Mesothelial cell of epicardium (in vitro differentiated cells): ENCODE data around the gene CCSER1. TPM values are rescaled to one million over a fixed set of nuclear protein-coding genes. Genes with fewer than 3 reads are reported as not detected.

Experiments
- DNase-seq, 2 experiments: peaks; one replicate each; pipeline ENCODE4 v3.0.0; 2021; ENCODE audit warnings: low spot score in 2 of 2; ENCODE audit not compliant: unreplicated experiment in 2 of 2
- H3K27ac Mint-ChIP-seq: 2 replicates; pipeline ENCODE4 v1.8.0; 2021; ENCODE audit warnings: mixed read lengths
- H3K27me3 Mint-ChIP-seq: 2 replicates; pipeline ENCODE4 v1.8.0; 2021; ENCODE audit warnings: low read depth, mixed read lengths
- H3K36me3 Mint-ChIP-seq: 2 replicates; pipeline ENCODE4 v1.8.0; 2021; ENCODE audit warnings: mixed read lengths
- H3K4me1 Mint-ChIP-seq: 2 replicates; pipeline ENCODE4 v1.8.0; 2021; ENCODE audit warnings: mixed read lengths
- H3K4me3 Mint-ChIP-seq: 2 replicates; pipeline ENCODE4 v1.8.0; 2021; ENCODE audit warnings: mild to moderate bottlenecking, moderate library complexity, mixed read lengths
- H3K9me3 Mint-ChIP-seq: 2 replicates; pipeline ENCODE4 v1.8.0; 2021; ENCODE audit warnings: mixed read lengths
- CTCF ChIP-seq: fragments of 200-600 bp; sonication (generic); IDR thresholded peaks from one replicate; pipeline ENCODE4 v1.5.0; 2021; ENCODE audit warnings: antibody characterized with exemption; ENCODE audit not compliant: unreplicated experiment
- total RNA-seq: library from RNA; stranded (reverse); gene quantifications from 3 replicates; pipeline ENCODE4 v1.2.1, GENCODE V29; 2021

Gene CCSER1
- total RNA-seq, 1 donor from 2014 or later, result 7.2 TPM

DNA sequence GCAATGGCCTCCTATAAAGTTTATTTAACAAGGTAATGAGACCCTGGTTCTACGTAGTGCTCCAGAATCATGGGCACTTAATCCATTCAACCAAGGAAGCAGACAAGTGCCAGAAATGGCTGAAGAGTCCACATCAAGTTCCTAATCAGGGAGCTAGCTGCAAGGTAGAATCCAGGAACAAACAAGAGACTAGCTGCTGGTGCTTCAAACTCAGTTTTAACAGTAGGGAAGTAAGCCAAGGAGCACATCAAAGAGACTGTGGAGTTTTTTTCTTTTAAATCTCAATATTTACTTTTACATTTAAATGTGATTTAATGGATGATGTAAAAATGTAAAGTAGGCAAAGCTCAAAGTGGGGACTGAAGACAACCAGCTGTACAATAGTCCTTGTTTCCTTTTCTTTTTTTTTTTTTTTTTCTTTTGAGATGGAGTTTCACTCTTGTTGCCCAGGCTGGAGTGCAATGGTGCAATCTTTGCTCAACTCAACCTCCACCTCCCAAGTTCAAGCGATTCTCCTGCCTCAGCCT is 630.4 kb downstream of the CCSER1 start:
- Mint-ChIP-seq H3K9me3 (no peaks in the 10 kb centered on the region), H3K27me3 (no peaks in the 10 kb centered on the region), H3K27ac (no peak overlapping the region), H3K4me1 (no peaks in the 10 kb centered on the region), H3K4me3 (no peak overlapping the region), H3K36me3 (no peaks in the 10 kb centered on the region)
- DNase-seq, result no peak
- no peak for TF ChIP-seq CTCF

DNA sequence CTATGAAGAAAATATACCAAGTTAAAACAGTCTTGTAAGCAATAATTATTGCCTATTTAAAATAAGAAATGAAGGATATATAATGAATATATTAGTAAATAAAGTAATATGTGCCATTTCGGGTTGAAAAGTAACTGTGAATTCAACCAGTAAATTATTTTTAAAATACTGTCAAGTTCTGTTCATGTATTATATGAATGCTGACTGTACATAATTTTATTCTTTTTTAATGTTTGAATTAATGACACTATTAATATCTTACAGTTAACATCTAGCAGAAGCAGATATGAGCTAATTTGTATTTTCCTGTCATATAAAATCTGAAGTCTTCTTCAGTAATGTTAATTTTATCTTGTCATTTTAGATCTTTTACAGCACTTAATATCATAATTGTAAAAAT is 632.9 kb downstream of the CCSER1 start:
- Mint-ChIP-seq H3K27me3 (no peaks in the 10 kb centered on the region), H3K4me1 (no peaks in the 10 kb centered on the region), H3K36me3 (no peaks in the 10 kb centered on the region), H3K9me3 (no peaks in the 10 kb centered on the region), H3K27ac (no peak overlapping the region), H3K4me3 (no peak overlapping the region)
- no peak for DNase-seq
- no peak for TF ChIP-seq CTCF

GRCh38 chr4:90766837-90767236 is 639.6 kb downstream of the CCSER1 start:
- H3K9me3 Mint-ChIP-seq, result peaks cover 3% of the 10 kb centered on the region
- H3K4me1 Mint-ChIP-seq, result no peaks in the 10 kb centered on the region
- no peak for TF ChIP-seq CTCF
- H3K27me3 Mint-ChIP-seq, result no peaks in the 10 kb centered on the region
- H3K36me3 Mint-ChIP-seq, result no peaks in the 10 kb centered on the region
- H3K4me3 Mint-ChIP-seq, result no peak overlapping the region
- H3K27ac Mint-ChIP-seq, result no peak overlapping the region
- DNase-seq, result no peak

DNA sequence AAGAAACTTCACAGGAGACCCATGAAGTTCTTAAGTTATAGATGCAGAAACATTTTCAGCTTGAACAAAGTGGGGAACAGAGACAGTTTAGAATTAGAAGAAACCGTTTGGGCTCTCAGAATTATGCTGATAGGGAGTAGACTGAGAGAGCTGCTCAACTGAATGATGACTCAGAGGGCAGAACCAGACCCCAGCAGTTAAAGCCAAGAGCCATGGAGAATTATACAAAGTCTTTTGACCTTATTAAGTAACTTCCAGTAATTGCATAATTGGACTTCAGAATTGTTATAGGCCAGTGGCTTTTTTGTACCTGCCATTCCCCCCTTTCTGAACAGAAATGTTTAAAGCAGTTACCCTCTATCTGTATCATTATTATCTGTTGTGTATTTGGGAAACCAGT is 642.1 kb downstream of the CCSER1 start:
- Mint-ChIP-seq H3K27me3 (no peaks in the 10 kb centered on the region), H3K9me3 (peaks cover 3% of the 10 kb centered on the region), H3K27ac (no peak overlapping the region), H3K4me1 (no peaks in the 10 kb centered on the region), H3K4me3 (no peak overlapping the region), H3K36me3 (no peaks in the 10 kb centered on the region)
- no peak for TF ChIP-seq CTCF
- DNase-seq, result no peak

DNA sequence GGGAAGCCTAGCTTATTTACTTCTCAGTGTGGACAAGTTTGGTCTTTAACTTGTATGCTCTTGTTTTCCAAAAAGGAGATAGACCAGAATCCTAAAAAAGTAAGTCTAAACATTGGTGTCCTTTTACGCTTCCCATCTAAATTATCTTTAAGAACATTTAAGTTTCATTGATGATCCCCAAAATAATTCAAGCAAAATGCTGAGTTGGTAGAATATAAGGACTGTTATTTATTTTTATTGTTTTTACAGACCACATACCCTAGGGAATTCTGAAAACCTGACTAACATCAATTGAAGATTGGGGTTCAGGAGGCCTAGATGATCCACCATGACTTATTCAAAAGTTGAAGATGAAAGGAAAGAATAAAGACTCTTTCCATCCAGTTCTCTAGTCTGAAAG is 653.0 kb downstream of the CCSER1 start:
- TF ChIP-seq CTCF, result no peak
- Mint-ChIP-seq H3K36me3 (no peaks in the 10 kb centered on the region), H3K4me3 (no peak overlapping the region), H3K27me3 (no peaks in the 10 kb centered on the region), H3K9me3 (no peaks in the 10 kb centered on the region), H3K4me1 (peaks cover 10% of the 10 kb centered on the region), H3K27ac (no peak overlapping the region)
- no peak for DNase-seq

- TF ChIP-seq CTCF, result no peak
- no peaks in the 10 kb centered on the region for H3K27me3 Mint-ChIP-seq
- H3K4me1 Mint-ChIP-seq, result peaks cover 10% of the 10 kb centered on the region
Observed at GRCh38 chr4:90786602-90787001, 659.4 kb downstream of the CCSER1 start.

More at GRCh38 chr4:90786602-90787001, 659.4 kb downstream of the CCSER1 start:
- H3K27ac Mint-ChIP-seq, result no peak overlapping the region
- no peaks in the 10 kb centered on the region for H3K36me3 Mint-ChIP-seq
- DNase-seq, result no peak
- no peak overlapping the region for H3K4me3 Mint-ChIP-seq
- H3K9me3 Mint-ChIP-seq, result peaks cover 6% of the 10 kb centered on the region
